ENCODE data around the gene S100A1. TPM values are rescaled to one million over a fixed set of nuclear protein-coding genes. Genes with fewer than 3 reads are reported as not detected.

S100A1 gene
- total and polyA plus RNA-seq, 12 donors: 685 to 3,035 (median 2,343) TPM

GRCh38 chr1:153615406-153615805 is 12.8 kb upstream of the S100A1 start:
- TF ChIP-seq, protein P1, sequence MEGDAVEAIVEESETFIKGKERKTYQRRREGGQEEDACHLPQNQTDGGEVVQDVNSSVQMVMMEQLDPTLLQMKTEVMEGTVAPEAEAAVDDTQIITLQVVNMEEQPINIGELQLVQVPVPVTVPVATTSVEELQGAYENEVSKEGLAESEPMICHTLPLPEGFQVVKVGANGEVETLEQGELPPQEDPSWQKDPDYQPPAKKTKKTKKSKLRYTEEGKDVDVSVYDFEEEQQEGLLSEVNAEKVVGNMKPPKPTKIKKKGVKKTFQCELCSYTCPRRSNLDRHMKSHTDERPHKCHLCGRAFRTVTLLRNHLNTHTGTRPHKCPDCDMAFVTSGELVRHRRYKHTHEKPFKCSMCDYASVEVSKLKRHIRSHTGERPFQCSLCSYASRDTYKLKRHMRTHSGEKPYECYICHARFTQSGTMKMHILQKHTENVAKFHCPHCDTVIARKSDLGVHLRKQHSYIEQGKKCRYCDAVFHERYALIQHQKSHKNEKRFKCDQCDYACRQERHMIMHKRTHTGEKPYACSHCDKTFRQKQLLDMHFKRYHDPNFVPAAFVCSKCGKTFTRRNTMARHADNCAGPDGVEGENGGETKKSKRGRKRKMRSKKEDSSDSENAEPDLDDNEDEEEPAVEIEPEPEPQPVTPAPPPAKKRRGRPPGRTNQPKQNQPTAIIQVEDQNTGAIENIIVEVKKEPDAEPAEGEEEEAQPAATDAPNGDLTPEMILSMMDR (IDR thresholded peaks at IDR 0.05): no peak
- intact Hi-C loops (cut with DNase I): loop anchor here in 7 of 10 donors (5.0 to 10.0 kb wide), 4 partner anchors 38 to 103 kb away; partner anchors contain the start of gene S100A6 (in 1 of the 7)
- H3K4me3 ChIP-seq: no peak overlapping the region

GRCh38 chr1:153616144-153616916 is 11.9 kb upstream of the S100A1 start, which contains the start of gene S100A14:
Gene S100A14, minus strand, starts transcription at chr1:153616325. Its CDS starts 467 bp downstream, at chr1:153615858.
- no peaks in the 10 kb centered on the region for H3K27me3 ChIP-seq
- H3K9me3 ChIP-seq: no peaks in the 10 kb centered on the region
- peak within 1 kb of the TSS in 9 of 10 donors; percentile 26 to 70 (median 59) for H3K27ac ChIP-seq
- H3K4me1 ChIP-seq: peaks cover 5 to 34% (median 23%) of the 10 kb centered on the region in 9 donors
- 59 to 63% methylated on average over 10 of the region's 10 CpGs for WGBS, 2 donors
- no peak within 1 kb of the TSS for H3K4me3 ChIP-seq
- H3K36me3 ChIP-seq: peaks cover 0 to 34% (median 13%) of the 10 kb centered on the region in 9 donors
- ATAC-seq: peak in 6 of 8 donors; percentile 8 to 47 (median 33)
- intact Hi-C loops (cut with DNase I): loop anchor here in 7 of 10 donors (2.0 to 10.0 kb wide), 5 partner anchors 39 to 104 kb away; partner anchors contain the start of gene S100A6 (in 1 of the 7)
- TF ChIP-seq, protein P1 (IDR thresholded peaks at IDR 0.05): no peak
- peak in 1 of 2 donors; percentile 42 for DNase-seq

More at GRCh38 chr1:153615406-153615805, 12.8 kb upstream of the S100A1 start:
- H3K4me1 ChIP-seq: peaks cover 5 to 44% (median 29%) of the 10 kb centered on the region in 9 donors
- no peak overlapping the region for H3K27ac ChIP-seq
- 96 to 97% methylated on average over 2 of the region's 2 CpGs for WGBS, 2 donors
- H3K9me3 ChIP-seq: no peaks in the 10 kb centered on the region
- ATAC-seq (no peak), DNase-seq (no peak)
- H3K36me3 ChIP-seq: peaks cover 0 to 25% (median 13%) of the 10 kb centered on the region in 9 donors
- no peaks in the 10 kb centered on the region for H3K27me3 ChIP-seq

DNA sequence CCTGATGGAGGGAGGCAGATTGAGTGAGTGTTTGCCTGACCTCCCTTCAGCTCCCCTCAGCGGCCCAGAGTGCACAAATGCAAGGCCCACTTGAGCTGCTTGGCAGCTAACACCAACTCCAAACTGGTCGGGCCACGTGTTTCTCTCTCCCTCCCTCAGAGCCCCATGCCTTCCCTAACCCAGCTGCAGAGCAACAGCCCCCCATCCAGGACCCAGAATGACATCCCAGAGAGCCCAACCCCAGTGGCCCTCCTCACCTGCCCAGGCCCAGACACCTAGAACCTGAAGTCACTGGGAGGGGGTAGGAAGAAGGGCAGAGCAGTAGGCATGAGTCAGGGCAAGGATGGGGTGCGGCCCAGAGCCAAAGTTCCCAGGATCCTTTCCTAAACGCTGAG is 11.3 kb upstream of the S100A1 start:
- DNase-seq: peak in 1 of 2 donors; percentile 51
- ATAC-seq: peak; percentile 13 to 63 (median 38)
- intact Hi-C loops (cut with DNase I): loop anchor here in 7 of 10 donors (1.0 to 10.0 kb wide), 6 partner anchors 40 to 105 kb away; partner anchors contain the start of gene S100A6 (in 1 of the 7)
- Histone ChIP-seq H3K27me3 (no peaks in the 10 kb centered on the region), H3K36me3 (peaks cover 0 to 38% (median 13%) of the 10 kb centered on the region in 9 donors), H3K9me3 (no peaks in the 10 kb centered on the region), H3K4me3 (no peak overlapping the region), H3K4me1 (peaks cover 5 to 30% (median 21%) of the 10 kb centered on the region in 9 donors), H3K27ac (peak overlapping the region in 9 of 10 donors; percentile 26 to 70 (median 59))
- TF ChIP-seq, protein P1 (IDR thresholded peaks at IDR 0.05): no peak
- 74% methylated on average over 5 of the region's 5 CpGs for WGBS, 2 donors

GRCh38 chr1:153617663-153618062 is 10.6 kb upstream of the S100A1 start:
- WGBS, 2 donors: 54 to 55% methylated on average over 6 of the region's 6 CpGs
- DNase-seq (peak; percentile 77 to 84), ATAC-seq (peak in 7 of 8 donors; percentile 37 to 87 (median 71))
- TF ChIP-seq, protein P1 (IDR thresholded peaks at IDR 0.05): peak in 8 of 9 donors; percentile 40 to 92 (median 66)
- Histone ChIP-seq H3K27ac (peak overlapping the region in 6 of 10 donors; percentile 14 to 70 (median 59)), H3K4me1 (peaks cover 5 to 30% (median 21%) of the 10 kb centered on the region in 9 donors), H3K36me3 (peaks cover 0 to 46% (median 13%) of the 10 kb centered on the region in 9 donors), H3K9me3 (no peaks in the 10 kb centered on the region), H3K4me3 (no peak overlapping the region), H3K27me3 (no peaks in the 10 kb centered on the region)
- intact Hi-C loops (cut with DNase I): loop anchor here in 8 of 10 donors (1.0 to 10.0 kb wide), 6 partner anchors 40 to 105 kb away; partner anchors contain the start of gene S100A6 (in 1 of the 8)
